ENCODE results near the gene DSG3. TPM values are rescaled to one million over a fixed set of nuclear protein-coding genes. Genes with fewer than 3 reads are reported as not detected.
A peak's percentile ranks its signal among the peaks of the same experiment; 100 is the strongest.

DSG3 gene
- total and polyA plus RNA-seq, 10 of the 15 experiments (the other 5 are each of a cell fraction or from before 2014, with no cell fraction given) = 0.01 to 0.36 (median 0.30) TPM

- TF ChIP-seq MTA3 (IDR thresholded peaks at IDR 0.05; ENCODE audit: borderline replicate concordance, low read length) = 0 out of 2 replicates have a peak, but pooled peaks have one; percentile 51
- TF ChIP-seq, protein P1, sequence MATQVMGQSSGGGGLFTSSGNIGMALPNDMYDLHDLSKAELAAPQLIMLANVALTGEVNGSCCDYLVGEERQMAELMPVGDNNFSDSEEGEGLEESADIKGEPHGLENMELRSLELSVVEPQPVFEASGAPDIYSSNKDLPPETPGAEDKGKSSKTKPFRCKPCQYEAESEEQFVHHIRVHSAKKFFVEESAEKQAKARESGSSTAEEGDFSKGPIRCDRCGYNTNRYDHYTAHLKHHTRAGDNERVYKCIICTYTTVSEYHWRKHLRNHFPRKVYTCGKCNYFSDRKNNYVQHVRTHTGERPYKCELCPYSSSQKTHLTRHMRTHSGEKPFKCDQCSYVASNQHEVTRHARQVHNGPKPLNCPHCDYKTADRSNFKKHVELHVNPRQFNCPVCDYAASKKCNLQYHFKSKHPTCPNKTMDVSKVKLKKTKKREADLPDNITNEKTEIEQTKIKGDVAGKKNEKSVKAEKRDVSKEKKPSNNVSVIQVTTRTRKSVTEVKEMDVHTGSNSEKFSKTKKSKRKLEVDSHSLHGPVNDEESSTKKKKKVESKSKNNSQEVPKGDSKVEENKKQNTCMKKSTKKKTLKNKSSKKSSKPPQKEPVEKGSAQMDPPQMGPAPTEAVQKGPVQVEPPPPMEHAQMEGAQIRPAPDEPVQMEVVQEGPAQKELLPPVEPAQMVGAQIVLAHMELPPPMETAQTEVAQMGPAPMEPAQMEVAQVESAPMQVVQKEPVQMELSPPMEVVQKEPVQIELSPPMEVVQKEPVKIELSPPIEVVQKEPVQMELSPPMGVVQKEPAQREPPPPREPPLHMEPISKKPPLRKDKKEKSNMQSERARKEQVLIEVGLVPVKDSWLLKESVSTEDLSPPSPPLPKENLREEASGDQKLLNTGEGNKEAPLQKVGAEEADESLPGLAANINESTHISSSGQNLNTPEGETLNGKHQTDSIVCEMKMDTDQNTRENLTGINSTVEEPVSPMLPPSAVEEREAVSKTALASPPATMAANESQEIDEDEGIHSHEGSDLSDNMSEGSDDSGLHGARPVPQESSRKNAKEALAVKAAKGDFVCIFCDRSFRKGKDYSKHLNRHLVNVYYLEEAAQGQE (IDR thresholded peaks at IDR 0.05; ENCODE audit: low read depth, low read length) = no peak
- TF ChIP-seq ETV6 (conservative IDR thresholded peaks at IDR 0.05 in 1 of 2, IDR thresholded peaks at IDR 0.05 in 1 of 2; ENCODE audit: borderline replicate concordance in 1 of 2, low read depth in 1 of 2) = 0 out of 4 replicates have a peak, but pooled peaks of 1 of the 2 experiments have one; percentile 35
- TF ChIP-seq SRF (IDR thresholded peaks at IDR 0.05; ENCODE audit: low read depth in 2 of 2, low read length in 2 of 2) = 0 out of 4 replicates have a peak, but pooled peaks of 1 of the 2 experiments have one; percentile 40
- TF ChIP-seq, protein P2, sequence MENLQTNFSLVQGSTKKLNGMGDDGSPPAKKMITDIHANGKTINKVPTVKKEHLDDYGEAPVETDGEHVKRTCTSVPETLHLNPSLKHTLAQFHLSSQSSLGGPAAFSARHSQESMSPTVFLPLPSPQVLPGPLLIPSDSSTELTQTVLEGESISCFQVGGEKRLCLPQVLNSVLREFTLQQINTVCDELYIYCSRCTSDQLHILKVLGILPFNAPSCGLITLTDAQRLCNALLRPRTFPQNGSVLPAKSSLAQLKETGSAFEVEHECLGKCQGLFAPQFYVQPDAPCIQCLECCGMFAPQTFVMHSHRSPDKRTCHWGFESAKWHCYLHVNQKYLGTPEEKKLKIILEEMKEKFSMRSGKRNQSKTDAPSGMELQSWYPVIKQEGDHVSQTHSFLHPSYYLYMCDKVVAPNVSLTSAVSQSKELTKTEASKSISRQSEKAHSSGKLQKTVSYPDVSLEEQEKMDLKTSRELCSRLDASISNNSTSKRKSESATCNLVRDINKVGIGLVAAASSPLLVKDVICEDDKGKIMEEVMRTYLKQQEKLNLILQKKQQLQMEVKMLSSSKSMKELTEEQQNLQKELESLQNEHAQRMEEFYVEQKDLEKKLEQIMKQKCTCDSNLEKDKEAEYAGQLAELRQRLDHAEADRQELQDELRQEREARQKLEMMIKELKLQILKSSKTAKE (IDR thresholded peaks at IDR 0.05; ENCODE audit: low read depth, poor library complexity, severe bottlenecking) = no peak
- 0 out of 2 replicates have a peak, but pooled peaks have one; percentile 38 for TF ChIP-seq ZBED1 (IDR thresholded peaks at IDR 0.05; ENCODE audit: borderline replicate concordance)
- TF ChIP-seq CREM (IDR thresholded peaks at IDR 0.05; ENCODE audit: low read depth) = peak; percentile 39; the same call in 1 of the 2 replicates
- 0 out of 2 replicates have a peak, but pooled peaks have one; percentile 17 for TF ChIP-seq EED (IDR thresholded peaks at IDR 0.05; ENCODE audit: low read depth)
- TF ChIP-seq FOXM1 (IDR thresholded peaks at IDR 0.05; ENCODE audit: low read depth, low read length) = peak; percentile 67; the same call in 1 of the 2 replicates
- peak; percentile 83 for TF ChIP-seq NFIC (IDR thresholded peaks at IDR 0.05; ENCODE audit: low read depth, low read length)
- peak; percentile 95 for TF ChIP-seq RUNX3 (IDR thresholded peaks at IDR 0.05; ENCODE audit: low read length)
Observed at GRCh38 chr18:31438402-31438801, 9.1 kb upstream of the DSG3 start (continued).

Measured in GM12878 (cell line).